ENCODE measurements around the gene SYCP2.

SYCP2 gene

GRCh38 chr20:59816146-59816738 is 117.2 kb downstream of the SYCP2 start:
- DNase-seq: no peak
- Histone ChIP-seq H3K4me3 (no peak overlapping the region), H3K27ac (no peak overlapping the region), H3K9me3 (no peaks in the 10 kb centered on the region), H3K4me1 (no peaks in the 10 kb centered on the region), H3K27me3 (peaks cover 0 to 12% of the 10 kb centered on the region in 2 donors), H3K36me3 (no peaks in the 10 kb centered on the region)
- TF ChIP-seq, protein P1, sequence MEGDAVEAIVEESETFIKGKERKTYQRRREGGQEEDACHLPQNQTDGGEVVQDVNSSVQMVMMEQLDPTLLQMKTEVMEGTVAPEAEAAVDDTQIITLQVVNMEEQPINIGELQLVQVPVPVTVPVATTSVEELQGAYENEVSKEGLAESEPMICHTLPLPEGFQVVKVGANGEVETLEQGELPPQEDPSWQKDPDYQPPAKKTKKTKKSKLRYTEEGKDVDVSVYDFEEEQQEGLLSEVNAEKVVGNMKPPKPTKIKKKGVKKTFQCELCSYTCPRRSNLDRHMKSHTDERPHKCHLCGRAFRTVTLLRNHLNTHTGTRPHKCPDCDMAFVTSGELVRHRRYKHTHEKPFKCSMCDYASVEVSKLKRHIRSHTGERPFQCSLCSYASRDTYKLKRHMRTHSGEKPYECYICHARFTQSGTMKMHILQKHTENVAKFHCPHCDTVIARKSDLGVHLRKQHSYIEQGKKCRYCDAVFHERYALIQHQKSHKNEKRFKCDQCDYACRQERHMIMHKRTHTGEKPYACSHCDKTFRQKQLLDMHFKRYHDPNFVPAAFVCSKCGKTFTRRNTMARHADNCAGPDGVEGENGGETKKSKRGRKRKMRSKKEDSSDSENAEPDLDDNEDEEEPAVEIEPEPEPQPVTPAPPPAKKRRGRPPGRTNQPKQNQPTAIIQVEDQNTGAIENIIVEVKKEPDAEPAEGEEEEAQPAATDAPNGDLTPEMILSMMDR (IDR thresholded peaks at IDR 0.05): no peak
- intact Hi-C loops (cut with DNase I; ENCODE audit: low total_unique reads): no loop called here

- intact Hi-C loops (cut with DNase I; ENCODE audit: low total_unique reads): no loop called here
- Histone ChIP-seq H3K4me3 (no peak overlapping the region), H3K27ac (no peak overlapping the region), H3K27me3 (peaks cover 0 to 9% of the 10 kb centered on the region in 2 donors), H3K36me3 (no peaks in the 10 kb centered on the region), H3K9me3 (no peaks in the 10 kb centered on the region), H3K4me1 (no peaks in the 10 kb centered on the region)
- DNase-seq: no peak
- TF ChIP-seq, protein P1 (IDR thresholded peaks at IDR 0.05): no peak
Measured at GRCh38 chr20:59814840-59815340, 118.5 kb downstream of the SYCP2 start.

GRCh38 chr20:59813948-59814839 is 119.2 kb downstream of the SYCP2 start:
- Histone ChIP-seq H3K4me3 (no peak overlapping the region), H3K4me1 (no peaks in the 10 kb centered on the region), H3K27ac (no peak overlapping the region), H3K27me3 (peaks cover 0 to 2% of the 10 kb centered on the region in 2 donors), H3K36me3 (no peaks in the 10 kb centered on the region), H3K9me3 (no peaks in the 10 kb centered on the region)
- TF ChIP-seq, protein P1 (IDR thresholded peaks at IDR 0.05): no peak
- intact Hi-C loops (cut with DNase I; ENCODE audit: low total_unique reads): no loop called here
- peak in 1 of 2 donors; percentile 50 for DNase-seq
